ENCODE data around the gene ARFGEF3. TPM values are rescaled to one million over a fixed set of nuclear protein-coding genes. Genes with fewer than 3 reads are reported as not detected.

The ARFGEF3 gene
- total and polyA plus RNA-seq, 4 donors = 4.7 to 28.1 (median 14.0) TPM

DNA sequence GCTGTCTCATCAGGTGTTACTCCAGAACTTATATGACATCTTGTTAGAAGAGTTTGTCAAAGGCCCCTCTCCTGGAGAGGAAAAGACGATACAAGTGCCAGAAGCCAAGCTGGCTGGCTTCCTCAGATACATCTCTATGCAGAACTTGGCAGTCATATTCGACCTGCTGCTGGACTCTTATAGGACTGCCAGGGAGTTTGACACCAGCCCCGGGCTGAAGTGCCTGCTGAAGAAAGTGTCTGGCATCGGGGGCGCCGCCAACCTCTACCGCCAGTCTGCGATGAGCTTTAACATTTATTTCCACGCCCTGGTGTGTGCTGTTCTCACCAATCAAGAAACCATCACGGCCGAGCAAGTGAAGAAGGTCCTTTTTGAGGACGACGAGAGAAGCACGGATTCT is 172.3 kb downstream of the ARFGEF3 start:
- no peak for DNase-seq
- Histone ChIP-seq H3K4me1 (ENCODE audit: control insufficient read depth in 5 of 5, insufficient read depth in 5 of 5, low read length in 5 of 5) (no peaks in the 10 kb centered on the region), H3K36me3 (ENCODE audit: control insufficient read depth in 4 of 4, insufficient read depth in 4 of 4, low read length in 4 of 4) (peaks cover 0 to 14% (median 0%) of the 10 kb centered on the region in 4 donors), H3K9ac (ENCODE audit: insufficient read depth in 1 of 2, low read length in 2 of 2) (no peak overlapping the region), H3K27me3 (ENCODE audit: control insufficient read depth in 3 of 3, insufficient read depth in 3 of 3, low read length in 2 of 3) (no peaks in the 10 kb centered on the region), H3K9me3 (ENCODE audit: control insufficient read depth in 4 of 4, insufficient read depth in 3 of 4, low read length in 3 of 4) (no peaks in the 10 kb centered on the region), H3K4me3 (no peak overlapping the region), H3K27ac (ENCODE audit: low read depth in 1 of 2, low read length in 1 of 2) (no peak overlapping the region)
- no peak for ATAC-seq (ENCODE audit: insufficient read depth, low FRiP score)
- WGBS, 2 donors = 93 to 94% methylated on average over 14 of the region's 14 CpGs
- TF ChIP-seq, protein P1, sequence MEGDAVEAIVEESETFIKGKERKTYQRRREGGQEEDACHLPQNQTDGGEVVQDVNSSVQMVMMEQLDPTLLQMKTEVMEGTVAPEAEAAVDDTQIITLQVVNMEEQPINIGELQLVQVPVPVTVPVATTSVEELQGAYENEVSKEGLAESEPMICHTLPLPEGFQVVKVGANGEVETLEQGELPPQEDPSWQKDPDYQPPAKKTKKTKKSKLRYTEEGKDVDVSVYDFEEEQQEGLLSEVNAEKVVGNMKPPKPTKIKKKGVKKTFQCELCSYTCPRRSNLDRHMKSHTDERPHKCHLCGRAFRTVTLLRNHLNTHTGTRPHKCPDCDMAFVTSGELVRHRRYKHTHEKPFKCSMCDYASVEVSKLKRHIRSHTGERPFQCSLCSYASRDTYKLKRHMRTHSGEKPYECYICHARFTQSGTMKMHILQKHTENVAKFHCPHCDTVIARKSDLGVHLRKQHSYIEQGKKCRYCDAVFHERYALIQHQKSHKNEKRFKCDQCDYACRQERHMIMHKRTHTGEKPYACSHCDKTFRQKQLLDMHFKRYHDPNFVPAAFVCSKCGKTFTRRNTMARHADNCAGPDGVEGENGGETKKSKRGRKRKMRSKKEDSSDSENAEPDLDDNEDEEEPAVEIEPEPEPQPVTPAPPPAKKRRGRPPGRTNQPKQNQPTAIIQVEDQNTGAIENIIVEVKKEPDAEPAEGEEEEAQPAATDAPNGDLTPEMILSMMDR (IDR thresholded peaks at IDR 0.05; ENCODE audit: control extremely low read depth, extremely low read depth) = no peak

DNA sequence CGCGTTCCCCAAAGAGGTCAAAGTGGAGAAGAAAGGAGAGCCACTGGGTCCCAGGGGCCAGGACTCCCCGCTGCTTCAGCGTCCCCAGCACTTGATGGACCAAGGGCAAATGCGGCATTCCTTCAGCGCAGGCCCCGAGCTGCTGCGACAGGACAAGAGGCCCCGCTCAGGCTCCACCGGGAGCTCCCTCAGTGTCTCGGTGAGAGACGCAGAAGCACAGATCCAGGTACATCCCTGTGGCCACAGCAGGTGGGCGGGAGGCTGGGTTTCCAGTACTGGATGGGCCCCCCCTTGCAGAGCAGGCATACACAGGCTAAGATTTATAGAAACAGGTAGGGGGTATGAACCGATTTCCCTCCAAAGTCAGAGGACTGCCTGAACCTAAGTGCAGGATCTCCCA is 173.2 kb downstream of the ARFGEF3 start:
- Histone ChIP-seq H3K4me3 (no peak overlapping the region), H3K27ac (ENCODE audit: low read depth in 1 of 2, low read length in 1 of 2) (no peak overlapping the region), H3K4me1 (ENCODE audit: control insufficient read depth in 5 of 5, insufficient read depth in 5 of 5, low read length in 5 of 5) (no peaks in the 10 kb centered on the region), H3K27me3 (ENCODE audit: control insufficient read depth in 3 of 3, insufficient read depth in 3 of 3, low read length in 2 of 3) (no peaks in the 10 kb centered on the region), H3K9me3 (ENCODE audit: control insufficient read depth in 4 of 4, insufficient read depth in 3 of 4, low read length in 3 of 4) (no peaks in the 10 kb centered on the region), H3K9ac (ENCODE audit: insufficient read depth in 1 of 2, low read length in 2 of 2) (no peak overlapping the region), H3K36me3 (ENCODE audit: control insufficient read depth in 4 of 4, insufficient read depth in 4 of 4, low read length in 4 of 4) (peaks cover 0 to 13% (median 0%) of the 10 kb centered on the region in 4 donors)
- TF ChIP-seq, protein P1 (IDR thresholded peaks at IDR 0.05; ENCODE audit: control extremely low read depth, extremely low read depth) = no peak
- WGBS, 2 donors = 94 to 96% methylated on average over 14 of the region's 14 CpGs
- DNase-seq = no peak
- ATAC-seq (ENCODE audit: insufficient read depth, low FRiP score) = no peak

DNA sequence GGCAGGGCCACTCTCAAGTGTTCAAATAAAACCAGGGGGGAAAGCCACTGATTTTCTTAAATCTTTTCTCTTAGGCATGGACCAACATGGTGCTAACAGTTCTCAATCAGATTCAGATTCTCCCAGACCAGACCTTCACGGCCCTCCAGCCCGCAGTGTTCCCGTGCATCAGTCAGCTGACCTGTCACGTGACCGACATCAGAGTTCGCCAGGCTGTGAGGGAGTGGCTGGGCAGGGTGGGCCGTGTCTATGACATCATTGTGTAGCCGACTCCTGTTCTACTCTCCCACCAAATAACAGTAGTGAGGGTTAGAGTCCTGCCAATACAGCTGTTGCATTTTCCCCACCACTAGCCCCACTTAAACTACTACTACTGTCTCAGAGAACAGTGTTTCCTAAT is 174.5 kb downstream of the ARFGEF3 start:
- ATAC-seq (ENCODE audit: insufficient read depth, low FRiP score) = no peak
- no peak for DNase-seq
- H3K9ac ChIP-seq (ENCODE audit: insufficient read depth in 1 of 2, low read length in 2 of 2) = no peak overlapping the region
- no peaks in the 10 kb centered on the region for H3K9me3 ChIP-seq (ENCODE audit: control insufficient read depth in 4 of 4, insufficient read depth in 3 of 4, low read length in 3 of 4)
- H3K4me3 ChIP-seq = no peak overlapping the region
- no peaks in the 10 kb centered on the region for H3K4me1 ChIP-seq (ENCODE audit: control insufficient read depth in 5 of 5, insufficient read depth in 5 of 5, low read length in 5 of 5)
- WGBS, 2 donors = 91 to 95% methylated on average over 8 of the region's 8 CpGs
- no peaks in the 10 kb centered on the region for H3K27me3 ChIP-seq (ENCODE audit: control insufficient read depth in 3 of 3, insufficient read depth in 3 of 3, low read length in 2 of 3)
- no peak overlapping the region for H3K27ac ChIP-seq (ENCODE audit: low read depth in 1 of 2, low read length in 1 of 2)
- TF ChIP-seq, protein P1 (IDR thresholded peaks at IDR 0.05; ENCODE audit: control extremely low read depth, extremely low read depth) = no peak
- peaks cover 0 to 11% (median 0%) of the 10 kb centered on the region in 4 donors for H3K36me3 ChIP-seq (ENCODE audit: control insufficient read depth in 4 of 4, insufficient read depth in 4 of 4, low read length in 4 of 4)

DNA sequence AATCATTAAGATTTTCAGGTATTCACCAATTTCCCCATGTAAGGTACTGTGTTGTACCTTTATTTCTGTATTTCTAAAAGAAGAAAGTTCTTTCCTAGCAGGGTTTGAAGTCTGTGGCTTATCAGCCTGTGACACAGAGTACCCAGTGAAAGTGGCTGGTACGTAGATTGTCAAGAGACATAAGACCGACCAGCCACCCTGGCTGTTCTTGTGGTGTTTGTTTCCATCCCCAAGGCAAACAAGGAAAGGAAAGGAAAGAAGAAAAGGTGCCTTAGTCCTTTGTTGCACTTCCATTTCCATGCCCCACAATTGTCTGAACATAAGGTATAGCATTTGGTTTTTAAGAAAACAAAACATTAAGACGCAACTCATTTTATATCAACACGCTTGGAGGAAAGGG is 175.3 kb downstream of the ARFGEF3 start:
- no peak for ATAC-seq (ENCODE audit: insufficient read depth, low FRiP score)
- H3K9ac ChIP-seq (ENCODE audit: insufficient read depth in 1 of 2, low read length in 2 of 2) = no peak overlapping the region
- DNase-seq = no peak
- no peaks in the 10 kb centered on the region for H3K4me1 ChIP-seq (ENCODE audit: control insufficient read depth in 5 of 5, insufficient read depth in 5 of 5, low read length in 5 of 5)
- WGBS, 2 donors = 95 to 96% methylated on average over 4 of the region's 4 CpGs
- H3K36me3 ChIP-seq (ENCODE audit: control insufficient read depth in 4 of 4, insufficient read depth in 4 of 4, low read length in 4 of 4) = peaks cover 0 to 9% (median 0%) of the 10 kb centered on the region in 4 donors
- TF ChIP-seq, protein P1 (IDR thresholded peaks at IDR 0.05; ENCODE audit: control extremely low read depth, extremely low read depth) = no peak
- no peaks in the 10 kb centered on the region for H3K9me3 ChIP-seq (ENCODE audit: control insufficient read depth in 4 of 4, insufficient read depth in 3 of 4, low read length in 3 of 4)
- no peaks in the 10 kb centered on the region for H3K27me3 ChIP-seq (ENCODE audit: control insufficient read depth in 3 of 3, insufficient read depth in 3 of 3, low read length in 2 of 3)
- no peak overlapping the region for H3K27ac ChIP-seq (ENCODE audit: low read depth in 1 of 2, low read length in 1 of 2)
- no peak overlapping the region for H3K4me3 ChIP-seq

All from lung (tissue), 12 donors.